Fibroblast of mammary gland (primary cell): Measurements from ENCODE around the gene CDK9.
"Not testable (repeated sequence)": the region's sequence is repeated elsewhere in the genome, so short reads cannot be mapped to it uniquely, and the experiment has no call there.

Source experiments
- DNase-seq: peaks from one replicate; pipeline ENCODE4 v3.0.0-alpha.2; 2010; ENCODE audit warnings: low read depth
- H3K4me3 ChIP-seq: 2 replicates; pipeline ENCODE4 v1.5.1; 2011; ENCODE audit warnings: low read depth, mild to moderate bottlenecking, low read length, moderate library complexity; ENCODE audit not compliant: control insufficient read depth
- TF ChIP-seq, protein P1 (sequence below): conservative IDR thresholded peaks from 2 replicates; pipeline ENCODE4 v1.5.1; 2011; ENCODE audit warnings: low read depth, low read length, inconsistent platforms; ENCODE audit not compliant: control insufficient read depth, insufficient read depth

CDK9 gene

DNA sequence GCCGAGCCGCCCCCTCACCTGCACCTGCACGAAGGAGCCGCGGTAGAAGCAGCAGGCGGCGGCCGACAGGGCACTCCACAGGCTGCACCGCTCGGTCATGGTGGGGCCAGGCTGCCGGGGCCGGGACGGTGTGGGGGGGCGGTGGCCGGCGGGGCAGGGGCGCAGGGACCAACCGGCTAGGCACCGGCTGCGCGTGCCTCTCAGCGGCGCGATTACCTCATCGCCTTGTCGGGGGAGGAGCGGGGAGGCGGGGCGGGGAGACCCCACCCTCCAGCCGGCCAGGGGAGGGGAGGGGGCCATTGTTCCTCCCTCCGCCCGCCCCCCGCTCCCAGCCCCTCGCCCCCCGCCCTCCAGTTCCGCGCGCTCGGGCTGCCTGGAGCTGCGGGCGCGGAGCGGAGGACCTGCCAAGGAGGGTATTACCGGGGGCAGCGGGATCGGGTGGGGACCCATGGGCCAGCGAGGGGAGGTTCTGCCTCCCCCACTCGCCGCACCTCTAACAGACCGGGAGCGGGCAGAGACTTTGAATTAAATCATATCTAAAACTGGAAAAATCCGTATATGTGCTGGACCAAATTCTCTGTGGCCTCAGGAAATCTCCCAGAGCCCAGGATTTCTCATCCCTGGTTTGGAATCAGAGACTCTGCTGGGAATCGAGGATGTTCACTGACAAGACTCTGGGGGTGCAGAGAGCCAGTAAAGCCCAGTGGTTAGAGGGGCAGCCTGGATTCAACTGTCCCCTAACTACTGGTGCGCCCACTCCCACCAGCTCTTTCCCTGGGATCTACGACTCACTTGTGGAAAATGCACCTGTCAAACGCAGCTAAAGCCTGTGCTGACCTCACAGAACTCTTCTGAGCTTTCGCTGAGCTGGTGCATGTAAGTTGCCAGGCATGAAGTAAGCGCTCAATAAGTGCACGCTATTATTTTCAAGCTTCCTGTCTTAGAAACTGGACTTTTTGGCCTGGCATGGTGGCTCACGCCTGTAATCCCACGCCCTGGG lies 30.5 kb upstream of the CDK9 start:
- H3K4me3 ChIP-seq = no peak overlapping the region
- TF ChIP-seq, protein P1, sequence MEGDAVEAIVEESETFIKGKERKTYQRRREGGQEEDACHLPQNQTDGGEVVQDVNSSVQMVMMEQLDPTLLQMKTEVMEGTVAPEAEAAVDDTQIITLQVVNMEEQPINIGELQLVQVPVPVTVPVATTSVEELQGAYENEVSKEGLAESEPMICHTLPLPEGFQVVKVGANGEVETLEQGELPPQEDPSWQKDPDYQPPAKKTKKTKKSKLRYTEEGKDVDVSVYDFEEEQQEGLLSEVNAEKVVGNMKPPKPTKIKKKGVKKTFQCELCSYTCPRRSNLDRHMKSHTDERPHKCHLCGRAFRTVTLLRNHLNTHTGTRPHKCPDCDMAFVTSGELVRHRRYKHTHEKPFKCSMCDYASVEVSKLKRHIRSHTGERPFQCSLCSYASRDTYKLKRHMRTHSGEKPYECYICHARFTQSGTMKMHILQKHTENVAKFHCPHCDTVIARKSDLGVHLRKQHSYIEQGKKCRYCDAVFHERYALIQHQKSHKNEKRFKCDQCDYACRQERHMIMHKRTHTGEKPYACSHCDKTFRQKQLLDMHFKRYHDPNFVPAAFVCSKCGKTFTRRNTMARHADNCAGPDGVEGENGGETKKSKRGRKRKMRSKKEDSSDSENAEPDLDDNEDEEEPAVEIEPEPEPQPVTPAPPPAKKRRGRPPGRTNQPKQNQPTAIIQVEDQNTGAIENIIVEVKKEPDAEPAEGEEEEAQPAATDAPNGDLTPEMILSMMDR = no peak
- no peak for DNase-seq

DNA sequence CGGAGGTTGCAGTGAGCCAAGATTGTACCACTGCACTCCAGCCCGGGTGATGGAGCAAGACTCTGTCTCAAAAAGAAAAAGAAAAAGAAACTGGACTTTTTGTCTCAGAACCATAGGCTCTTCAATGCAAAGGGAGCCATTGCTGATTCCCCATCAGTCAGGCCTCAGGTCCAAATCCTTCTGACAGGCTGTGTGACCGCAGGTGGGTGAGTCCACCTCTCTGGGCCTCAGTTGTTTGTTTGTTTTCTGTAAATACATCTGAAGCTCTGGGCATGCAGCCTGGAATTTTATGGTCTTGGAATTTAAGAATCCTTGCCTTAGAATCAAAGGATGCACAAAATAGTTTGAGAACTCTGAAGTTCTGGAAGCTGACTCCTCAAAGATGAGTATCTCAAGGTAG lies 29.6 kb upstream of the CDK9 start:
- no peak for DNase-seq
- no peak overlapping the region for H3K4me3 ChIP-seq
- TF ChIP-seq, protein P1 = no peak

DNA sequence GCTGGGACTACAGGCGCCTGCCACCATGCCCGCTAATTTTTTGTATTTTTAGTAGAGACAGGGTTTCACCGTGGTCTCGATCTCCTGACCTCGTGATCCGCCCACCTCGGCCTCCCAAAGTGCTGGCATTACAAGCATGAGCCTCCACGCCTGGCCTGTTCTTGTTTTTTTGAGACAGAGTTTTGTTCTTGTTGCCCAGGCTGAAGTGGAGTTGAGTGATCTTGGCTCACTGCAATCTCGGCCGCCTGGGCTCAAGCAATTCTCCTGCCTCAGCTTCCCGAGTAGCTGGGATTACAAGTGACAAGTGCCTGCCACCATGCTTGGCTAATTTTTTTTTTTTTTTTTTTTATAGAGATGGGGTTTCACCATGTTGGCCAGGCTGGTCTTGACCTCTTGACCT lies 29.1 kb upstream of the CDK9 start:
- DNase-seq, H3K4me3 ChIP-seq: not testable (repeated sequence)

DNA sequence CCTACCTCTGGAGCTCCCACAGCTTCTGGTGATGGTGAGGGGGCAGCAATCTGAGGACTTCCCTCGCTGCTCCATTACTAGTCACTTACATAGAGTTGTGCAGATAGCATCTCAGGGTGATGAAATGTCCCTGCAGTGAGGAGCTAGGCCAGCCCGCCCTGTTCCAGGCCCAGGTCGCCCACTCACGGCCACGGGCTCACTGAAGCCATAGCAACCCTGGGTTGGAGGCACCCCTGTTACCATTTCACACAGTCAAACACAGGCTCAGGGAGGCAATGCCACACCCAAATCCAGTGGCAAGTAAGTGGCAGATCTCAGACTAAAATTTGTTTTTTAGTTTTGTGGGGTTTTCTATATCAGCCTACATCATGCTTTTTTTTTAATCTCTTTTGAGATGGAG lies 27.0 kb upstream of the CDK9 start:
- no peak overlapping the region for H3K4me3 ChIP-seq
- no peak for DNase-seq
- TF ChIP-seq, protein P1 = no peak

DNA sequence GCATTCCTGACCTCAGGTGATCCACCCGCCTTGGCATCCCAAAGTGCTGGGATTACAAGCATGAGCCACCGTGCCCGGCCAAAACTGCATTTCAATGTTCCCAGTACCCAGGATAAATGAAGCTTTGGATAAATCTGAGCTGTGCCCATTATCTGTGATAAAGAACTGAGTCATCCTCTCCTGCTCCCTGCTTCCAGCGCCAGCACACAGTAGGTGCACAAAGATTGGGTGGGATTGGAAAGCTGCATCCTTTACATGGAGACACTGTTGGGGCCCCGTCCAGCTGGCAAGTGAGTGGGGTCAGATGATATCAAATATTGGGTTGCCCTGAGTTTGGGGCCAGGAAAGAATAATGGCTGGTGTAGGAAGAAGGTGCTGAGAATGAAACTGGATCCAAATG lies 24.8 kb upstream of the CDK9 start:
- DNase-seq = no peak
- H3K4me3 ChIP-seq = no peak overlapping the region
- TF ChIP-seq, protein P1 = no peak

DNA sequence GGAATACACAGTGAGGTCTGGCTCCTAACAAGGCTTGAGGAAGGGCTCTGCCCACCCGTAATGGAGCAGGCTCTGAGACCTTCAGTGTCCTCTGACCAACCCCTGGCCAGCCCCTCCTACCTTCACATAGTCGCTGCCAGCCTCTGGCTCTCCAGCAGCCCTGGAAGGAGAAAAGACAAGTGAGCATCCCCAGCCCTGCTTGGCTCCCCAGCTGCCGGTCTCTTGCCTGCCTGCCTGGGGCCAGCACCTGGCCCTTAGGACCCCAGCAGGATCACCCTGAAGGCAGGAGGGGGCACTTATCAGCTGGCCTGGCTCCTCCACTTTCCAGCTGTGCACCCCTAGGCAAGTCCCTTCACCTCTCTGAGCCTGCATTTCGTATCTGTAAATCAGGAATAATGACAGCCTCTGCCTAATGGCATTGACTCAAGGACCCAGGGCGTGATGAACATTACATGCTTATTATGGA lies 24.3 kb upstream of the CDK9 start:
- H3K4me3 ChIP-seq = no peak overlapping the region
- TF ChIP-seq, protein P1 = no peak
- DNase-seq = no peak

DNA sequence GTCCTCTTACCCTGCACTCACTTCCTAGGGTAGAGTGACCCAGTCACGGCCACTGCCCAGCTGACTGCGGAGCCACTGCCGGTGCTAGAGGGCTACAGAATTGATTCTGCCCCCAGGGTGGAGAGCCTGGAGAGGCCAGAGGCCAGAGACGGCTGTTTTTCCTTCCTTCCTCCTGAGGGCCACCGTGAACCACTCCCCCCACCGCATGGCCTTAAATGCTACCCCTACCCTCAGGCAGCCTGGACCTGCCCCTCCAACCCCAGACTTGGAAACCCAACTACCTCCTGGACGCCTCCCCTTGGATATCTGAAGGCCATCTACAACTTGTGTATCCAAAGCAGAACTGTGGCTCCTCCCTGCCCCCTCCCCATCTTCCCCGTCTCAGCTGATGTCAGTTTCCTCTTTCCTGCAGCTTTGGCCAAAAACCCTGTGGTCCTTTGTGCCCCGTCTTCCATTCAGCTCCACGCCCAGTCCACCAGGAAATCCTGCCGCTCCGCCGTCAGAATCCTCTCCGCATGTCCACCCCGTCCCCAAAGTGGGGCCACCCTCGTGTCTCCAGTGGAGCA lies 23.6 kb upstream of the CDK9 start:
- TF ChIP-seq, protein P1 = no peak
- DNase-seq = no peak
- no peak overlapping the region for H3K4me3 ChIP-seq
